ENCODE results near the gene DPH5. TPM values are rescaled to one million over a fixed set of nuclear protein-coding genes. Genes with fewer than 3 reads are reported as not detected.

The DPH5 gene
- total RNA-seq, 4 donors from 2014 or later: 3.0 to 26.4 (median 8.5) TPM

GRCh38 chr1:101002551-101002950 is 23.0 kb downstream of the DPH5 start:
- no peak for TF ChIP-seq CTCF (IDR thresholded peaks at IDR 0.05)
- TF ChIP-seq POLR2A (IDR thresholded peaks at IDR 0.05): no peak
- H3K9me3 ChIP-seq: no peaks in the 10 kb centered on the region
- peaks cover 0 to 6% (median 0%) of the 10 kb centered on the region in 4 donors for H3K4me1 ChIP-seq
- no peak overlapping the region for H3K4me3 ChIP-seq
- H3K27me3 ChIP-seq: no peaks in the 10 kb centered on the region
- no peaks in the 10 kb centered on the region for H3K36me3 ChIP-seq
- no peak overlapping the region for H3K27ac ChIP-seq
- no peak for DNase-seq

- Histone ChIP-seq H3K36me3 (no peaks in the 10 kb centered on the region), H3K4me3 (no peak overlapping the region), H3K4me1 (no peaks in the 10 kb centered on the region), H3K27ac (no peak overlapping the region), H3K27me3 (no peaks in the 10 kb centered on the region), H3K9me3 (no peaks in the 10 kb centered on the region)
- TF ChIP-seq POLR2A (IDR thresholded peaks at IDR 0.05) (no peak), CTCF (IDR thresholded peaks at IDR 0.05) (no peak)
- DNase-seq: no peak
Observed at GRCh38 chr1:101000131-101000873, 25.3 kb downstream of the DPH5 start.

GRCh38 chr1:100998426-100998825 is 27.2 kb downstream of the DPH5 start:
- no peaks in the 10 kb centered on the region for H3K4me1 ChIP-seq
- no peaks in the 10 kb centered on the region for H3K9me3 ChIP-seq
- no peak overlapping the region for H3K27ac ChIP-seq
- TF ChIP-seq CTCF (IDR thresholded peaks at IDR 0.05) (no peak), POLR2A (IDR thresholded peaks at IDR 0.05) (no peak)
- DNase-seq: no peak
- no peaks in the 10 kb centered on the region for H3K36me3 ChIP-seq
- no peak overlapping the region for H3K4me3 ChIP-seq
- no peaks in the 10 kb centered on the region for H3K27me3 ChIP-seq

- no peaks in the 10 kb centered on the region for H3K4me1 ChIP-seq
- no peaks in the 10 kb centered on the region for H3K9me3 ChIP-seq
- TF ChIP-seq CTCF (IDR thresholded peaks at IDR 0.05): no peak
- TF ChIP-seq POLR2A (IDR thresholded peaks at IDR 0.05): no peak
- H3K4me3 ChIP-seq: no peak overlapping the region
- H3K36me3 ChIP-seq: no peaks in the 10 kb centered on the region
- peak overlapping the region in 2 of 4 donors; percentile 3 to 30 for H3K27ac ChIP-seq
- no peaks in the 10 kb centered on the region for H3K27me3 ChIP-seq
- no peak for DNase-seq
Observed at GRCh38 chr1:100995198-100995988, 30.2 kb downstream of the DPH5 start.

GRCh38 chr1:100989306-100990077 is 36.1 kb downstream of the DPH5 start:
- TF ChIP-seq POLR2A (IDR thresholded peaks at IDR 0.05) (no peak), CTCF (IDR thresholded peaks at IDR 0.05) (no peak)
- H3K9me3 ChIP-seq: no peaks in the 10 kb centered on the region
- DNase-seq: no peak
- H3K36me3 ChIP-seq: no peaks in the 10 kb centered on the region
- H3K27me3 ChIP-seq: no peaks in the 10 kb centered on the region
- no peak overlapping the region for H3K4me3 ChIP-seq
- peak overlapping the region in 1 of 4 donors; percentile 3 for H3K27ac ChIP-seq
- no peaks in the 10 kb centered on the region for H3K4me1 ChIP-seq
